AG04449 (cell line): ENCODE data around the gene SIRPA.

Experiments
- CTCF ChIA-PET: fragments of 350-600 bp; formaldehyde crosslinking; extraction: SDS; loops from one replicate; lab custom pipeline; 2021; ENCODE audit warnings: antibody characterized with exemption; lab: Yijun Ruan, JAX
- POLR2A ChIA-PET: fragments of 400-600, 350-600 bp; formaldehyde crosslinking; extraction: SDS; loops from one replicate; lab custom pipeline; 2020; ENCODE audit warnings: antibody characterized with exemption, inconsistent platforms; lab: Yijun Ruan, JAX
- DNase-seq: peaks from one replicate; pipeline ENCODE4 v3.0.0-alpha.2; 2010; ENCODE audit warnings: low read depth, low spot score
- H3K4me3 ChIP-seq: 2 replicates; pipeline ENCODE4 v1.5.1; 2011; ENCODE audit warnings: low read depth, mild to moderate bottlenecking, control low read depth, low read length
- CTCF ChIP-seq: IDR thresholded peaks from one replicate; pipeline ENCODE4 v1.5.1; 2011; ENCODE audit warnings: mild to moderate bottlenecking, moderate library complexity, low read length, control low read depth, inconsistent platforms; ENCODE audit not compliant: insufficient read depth; ENCODE audit errors: missing control alignments

SIRPA gene

GRCh38 chr20:1904135-1904534 is 8.9 kb downstream of the SIRPA start:
- CTCF ChIA-PET: interaction anchor here (0.8 to 1.8 kb wide), 3 partner anchors 102 to 188 kb away, joined by 3 to 5 read pairs (median 4); no protein-coding TSS in a partner anchor
- H3K4me3 ChIP-seq: no peak overlapping the region
- TF ChIP-seq CTCF: no peak
- POLR2A ChIA-PET: no interaction called here
- no peak for DNase-seq

- POLR2A ChIA-PET: no interaction called here
- CTCF ChIA-PET: interaction anchor here (1.0 kb wide), 1 partner anchor 104 kb away, joined by 4 read pairs; no protein-coding TSS in a partner anchor
- no peak for DNase-seq
- H3K4me3 ChIP-seq: no peak overlapping the region
- no peak for TF ChIP-seq CTCF
These were observed 9.8 kb downstream of the SIRPA start for GRCh38 chr20:1905009-1905408.

- POLR2A ChIA-PET: no interaction called here
- CTCF ChIA-PET: no interaction called here
- H3K4me3 ChIP-seq: no peak overlapping the region
These were observed 10.5 kb downstream of the SIRPA start for GRCh38 chr20:1905693-1906092.

GRCh38 chr20:1906361-1907051 is 11.3 kb downstream of the SIRPA start:
- DNase-seq: no peak
- ChIA-PET CTCF (interaction anchor here (1.0 kb wide), 1 partner anchor 104 kb away, joined by 3 read pairs; no protein-coding TSS in a partner anchor), POLR2A (no interaction called here)
- no peak overlapping the region for H3K4me3 ChIP-seq
- TF ChIP-seq CTCF: no peak

More at GRCh38 chr20:1905693-1906092, 10.5 kb downstream of the SIRPA start:
- no peak for DNase-seq
- no peak for TF ChIP-seq CTCF

GRCh38 chr20:1907586-1907985 is 12.4 kb downstream of the SIRPA start:
- DNase-seq: no peak
- ChIA-PET POLR2A (no interaction called here), CTCF (interaction anchor here (0.9 to 1.0 kb wide), 2 partner anchors 105 to 265 kb away, joined by 3 to 4 read pairs; no protein-coding TSS in a partner anchor)
- no peak for TF ChIP-seq CTCF
- H3K4me3 ChIP-seq: no peak overlapping the region

GRCh38 chr20:1908191-1908590 is 13.0 kb downstream of the SIRPA start:
- ChIA-PET CTCF (interaction anchor here (0.9 kb wide), 1 partner anchor 106 kb away, joined by 3 read pairs; no protein-coding TSS in a partner anchor), POLR2A (no interaction called here)
- TF ChIP-seq CTCF: no peak
- no peak for DNase-seq
- no peak overlapping the region for H3K4me3 ChIP-seq
